Stimulated activated CD8-positive, alpha-beta memory T cell treated with anti-CD3 and anti-CD28 coated beads, Interleukin-15, amount 100 ng/mL, for 48 hours (primary cell): ENCODE measurements around the gene SYNGAP1.
"Not testable (repeated sequence)": the region's sequence is repeated elsewhere in the genome, so short reads cannot be mapped to it uniquely, and the experiment has no call there.

ENCODE experiments used
- DNase-seq, 2 donors: peaks; one replicate each; pipeline ENCODE4 v3.0.0-alpha.2; 2020; ENCODE audit warnings: low read depth in 2 of 2

SYNGAP1 gene

GRCh38 chr6:33419580-33420490, at the start of gene SYNGAP1:
Gene SYNGAP1, plus strand, starts transcription at chr6:33420065. Its CDS starts 200 bp downstream, at chr6:33420265.
- DNase-seq: no peak

DNA sequence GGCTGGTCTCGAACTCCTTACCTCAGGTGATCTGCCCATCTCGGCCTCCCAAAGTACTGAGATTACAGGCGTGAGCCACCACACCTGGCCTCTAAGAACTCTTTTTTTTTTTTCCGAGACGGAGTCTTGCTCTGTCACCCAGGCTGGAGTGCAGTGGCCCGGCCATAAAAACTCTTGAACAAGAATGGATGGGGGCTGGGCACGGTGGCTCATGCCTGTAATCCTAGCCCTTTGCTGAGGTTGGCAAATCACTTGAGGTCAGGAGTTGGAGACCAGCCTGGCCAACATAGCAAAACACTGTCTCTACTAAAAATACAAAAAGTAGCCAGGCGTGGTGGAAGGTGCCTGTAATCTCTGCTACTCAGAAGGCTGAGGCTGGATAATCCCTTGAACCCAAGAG, 48.0 kb upstream of the SYNGAP1 start:
- not testable (repeated sequence) for DNase-seq

- DNase-seq: no peak
These were observed 47.2 kb upstream of the SYNGAP1 start for GRCh38 chr6:33372526-33373123.

- DNase-seq: no peak
These were observed 45.6 kb upstream of the SYNGAP1 start for GRCh38 chr6:33373960-33374910.

DNA sequence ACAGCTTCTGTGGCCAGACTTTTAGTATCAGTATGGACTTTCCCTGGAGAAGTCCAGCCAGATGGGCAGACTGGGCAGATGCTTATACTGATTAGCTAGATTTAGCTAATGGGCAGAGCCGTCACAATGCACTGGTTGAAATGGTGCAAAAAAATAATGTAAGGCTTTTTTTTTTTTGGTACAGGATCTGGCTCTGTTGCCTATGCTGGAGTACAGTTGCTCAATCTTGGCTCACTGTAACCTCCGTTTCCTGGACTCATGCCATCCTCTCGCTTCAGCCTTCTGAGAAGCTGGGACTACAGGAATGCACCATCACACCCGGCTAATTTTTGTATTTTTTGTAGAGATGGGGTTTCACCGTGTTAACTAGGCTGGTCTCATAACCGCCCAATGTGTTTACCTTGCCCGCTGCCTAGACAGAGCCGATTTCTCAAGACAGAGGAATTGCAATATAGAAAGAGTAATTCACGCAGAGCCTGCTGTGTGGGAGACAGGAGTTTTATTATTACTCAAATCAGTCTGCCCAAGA, 44.7 kb upstream of the SYNGAP1 start:
- DNase-seq: no peak

DNA sequence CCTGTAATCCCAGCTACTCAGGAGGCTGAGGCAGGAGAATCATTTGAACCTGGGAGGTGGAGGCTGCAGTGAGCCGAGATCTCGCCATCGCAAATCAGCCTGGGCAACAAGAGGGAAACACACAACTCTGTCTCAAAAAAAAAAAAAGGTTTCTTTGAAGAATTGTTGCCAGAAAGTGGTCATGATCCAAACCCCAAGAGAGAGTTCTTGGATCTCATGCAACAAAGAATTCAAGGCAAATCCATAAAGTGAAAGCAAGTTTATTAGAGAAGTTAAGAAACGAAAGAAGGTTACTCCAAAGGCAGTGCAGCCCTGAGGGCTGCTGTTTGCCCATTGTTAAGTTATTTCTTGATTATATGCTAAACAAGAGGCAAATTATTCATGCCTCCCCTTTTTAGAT, 42.7 kb upstream of the SYNGAP1 start:
- DNase-seq: no peak

DNA sequence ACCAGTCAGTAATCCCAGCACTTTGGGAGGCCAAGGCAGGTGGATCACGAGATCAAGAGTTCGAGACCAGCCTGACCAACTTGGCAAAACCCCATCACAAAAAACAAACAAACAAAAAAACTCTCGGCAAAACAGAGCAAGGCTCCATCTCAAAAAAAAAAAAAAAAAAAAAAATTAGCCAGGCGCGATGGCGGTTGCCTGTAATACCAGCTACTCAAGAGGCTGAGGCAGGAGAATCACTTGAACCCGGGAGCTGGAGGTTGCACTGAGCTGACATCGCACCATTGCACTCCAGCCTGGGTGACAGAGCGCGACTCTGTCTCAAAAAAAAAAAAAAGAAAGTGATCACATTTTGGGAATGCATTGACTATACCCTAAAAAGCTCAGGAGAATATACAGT, 40.7 kb upstream of the SYNGAP1 start:
- DNase-seq: not testable (repeated sequence)

DNA sequence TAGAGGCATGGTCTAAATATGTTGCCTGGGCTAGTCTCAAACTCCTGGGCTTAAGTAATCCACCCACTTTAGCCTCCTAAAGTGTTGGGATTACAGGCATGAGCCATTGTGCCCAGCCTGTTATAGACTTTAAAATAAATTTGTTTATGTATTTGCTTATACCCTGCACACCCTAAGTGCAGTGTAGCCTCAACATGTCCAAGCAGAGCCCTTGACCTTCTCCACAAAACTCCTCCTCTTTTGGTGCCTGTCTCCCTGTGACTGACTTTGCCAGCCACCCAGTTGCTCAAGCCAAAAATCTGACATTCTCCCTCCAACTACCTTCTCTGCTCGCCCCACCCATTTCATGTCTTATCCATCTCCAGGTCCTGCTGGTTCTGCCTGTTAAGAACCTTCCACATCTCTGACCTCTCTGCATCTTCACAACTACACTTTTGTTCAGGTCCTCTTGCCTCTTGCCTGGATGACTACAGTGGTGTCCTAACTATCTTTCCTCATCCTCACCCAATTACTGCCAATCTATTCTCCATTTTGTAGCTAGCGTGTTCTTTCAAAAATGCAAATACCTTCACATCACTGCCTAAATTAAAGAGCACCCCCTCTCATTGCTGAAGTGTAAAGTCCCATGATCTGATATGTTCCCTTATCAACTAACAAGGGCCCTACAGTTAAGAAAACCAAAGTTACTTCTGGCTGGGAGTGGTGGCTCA, 39.4 kb upstream of the SYNGAP1 start:
- no peak for DNase-seq

DNA sequence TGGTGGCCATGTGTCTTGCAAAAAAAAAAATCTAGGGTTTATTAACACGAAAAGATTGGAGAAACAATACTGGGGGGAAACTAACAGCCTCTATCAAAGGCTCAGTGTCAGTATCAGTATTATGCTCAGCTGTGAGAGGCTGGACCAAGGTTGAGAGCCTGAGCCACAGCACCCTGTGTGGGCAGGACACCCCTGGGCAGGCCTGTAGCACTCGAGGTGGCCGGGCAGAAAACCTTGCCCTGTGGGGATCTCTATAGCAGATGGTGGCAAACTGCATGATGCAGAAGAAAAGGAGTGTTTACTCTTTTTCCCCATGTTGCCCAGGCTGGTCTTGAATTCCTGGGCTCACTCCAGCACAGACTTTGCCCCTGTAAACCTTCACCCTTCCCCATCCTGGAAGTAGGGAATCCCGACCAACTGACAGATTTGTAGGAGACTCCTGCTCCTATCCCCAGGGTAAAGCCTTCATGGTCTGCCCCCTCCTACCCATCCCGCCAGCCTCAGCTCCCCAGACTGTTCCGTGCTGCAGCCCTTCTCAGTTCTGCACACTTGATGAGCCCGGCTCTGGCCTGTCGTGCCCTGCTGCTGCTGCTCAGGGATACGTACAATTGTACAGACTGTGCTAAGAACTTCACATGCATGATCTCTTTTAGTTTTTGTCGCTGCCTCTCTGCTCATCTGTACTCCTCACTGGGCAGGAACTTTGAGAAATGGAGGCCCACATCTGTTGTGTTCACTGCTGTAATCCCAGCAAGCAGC, 36.3 kb upstream of the SYNGAP1 start:
- no peak for DNase-seq

- no peak for DNase-seq
These were observed 35.3 kb upstream of the SYNGAP1 start for GRCh38 chr6:33384581-33385020.

GRCh38 chr6:33390173-33390572, 29.7 kb upstream of the SYNGAP1 start:
- DNase-seq: no peak

- DNase-seq: no peak
These were observed 29.0 kb upstream of the SYNGAP1 start for GRCh38 chr6:33390767-33391277.

DNA sequence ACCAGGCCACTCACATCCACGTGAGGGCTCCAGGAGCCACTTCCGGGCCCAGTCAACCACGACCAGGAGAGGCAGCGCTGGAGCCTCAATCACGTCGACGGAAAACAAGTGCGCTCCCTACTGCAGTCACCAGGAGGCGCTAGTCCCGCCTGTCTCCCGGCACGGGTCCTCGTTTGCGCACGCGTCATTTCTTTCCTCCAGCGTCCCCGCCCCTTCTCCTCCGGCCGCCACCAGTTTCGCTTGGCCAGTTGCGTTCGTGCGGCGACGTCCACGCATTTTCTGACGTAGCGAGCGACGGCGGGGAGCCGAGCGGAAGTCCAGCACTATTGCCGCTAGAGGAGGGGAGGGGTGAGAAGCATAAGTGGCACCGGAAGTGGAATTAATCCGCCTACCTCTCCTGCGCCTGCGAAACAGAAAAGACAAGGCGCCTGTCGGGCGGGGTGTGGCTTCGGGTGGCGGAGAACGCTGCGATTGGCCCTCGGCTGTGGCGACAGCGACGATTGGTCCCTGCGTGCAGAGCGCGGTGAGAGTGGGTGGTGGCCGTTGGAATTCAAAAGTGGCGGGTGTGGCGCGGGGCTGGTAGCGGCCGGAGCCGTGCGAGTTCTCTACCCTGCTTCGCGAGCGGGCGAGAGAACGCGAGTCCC, 28.5 kb upstream of the SYNGAP1 start, which contains the start of gene KIFC1:
Gene KIFC1, plus strand, starts transcription at position 546 of the 644 bp plus-strand sequence. CDS start 163 bp downstream, outside the sequence.
- peak; percentile 98 to 99 for DNase-seq

DNA sequence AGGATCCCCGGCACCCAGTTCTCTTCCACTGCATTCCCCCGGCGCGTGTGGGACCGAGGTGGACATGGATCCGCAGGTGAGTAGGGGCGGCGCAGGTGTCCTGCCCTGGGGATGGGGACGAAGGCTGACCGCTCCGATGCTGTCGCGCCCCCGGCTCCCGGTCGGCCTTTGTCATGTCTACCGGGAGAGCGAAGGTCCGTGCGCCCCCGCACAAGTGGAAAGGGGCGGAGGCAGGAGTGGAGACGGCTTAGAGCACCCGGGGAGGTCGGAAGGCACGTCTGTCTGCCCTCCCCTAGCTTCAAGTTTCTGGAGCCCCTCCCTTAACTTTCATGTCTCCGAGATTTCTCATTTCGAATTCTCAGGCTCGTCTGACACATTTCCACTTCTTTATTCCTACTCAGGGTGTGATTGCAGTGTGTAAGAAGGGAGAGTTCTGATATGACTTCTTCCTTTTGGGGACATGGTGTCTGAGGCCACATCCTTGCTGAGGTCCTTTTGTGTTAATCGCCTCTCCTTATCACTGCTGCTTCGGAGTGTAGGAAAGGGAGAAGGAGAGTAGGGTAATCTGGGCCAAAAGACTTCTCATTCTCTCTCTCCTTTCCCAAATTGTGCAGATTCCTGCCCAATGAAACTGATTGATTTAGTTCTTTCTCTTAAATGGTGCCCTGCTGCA, 27.8 kb upstream of the SYNGAP1 start:
- DNase-seq: peak; percentile 29 to 57

DNA sequence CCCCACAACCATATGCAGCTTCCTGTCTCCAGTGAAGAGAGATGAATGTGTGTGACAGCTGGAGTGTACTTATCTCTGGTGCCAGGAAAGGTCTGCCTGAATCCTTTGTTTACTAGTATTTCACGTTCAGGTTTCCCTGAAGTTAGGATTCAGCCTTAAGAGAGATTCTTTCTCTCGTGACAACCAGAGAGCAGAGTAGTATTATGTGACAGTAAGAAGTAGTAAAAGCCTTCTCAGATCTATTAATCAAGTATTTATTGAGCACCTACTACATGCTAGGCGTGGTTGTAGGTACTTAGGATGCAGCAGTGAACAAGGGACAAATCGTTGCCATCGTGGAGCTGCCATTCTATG, 27.3 kb upstream of the SYNGAP1 start:
- no peak for DNase-seq

DNA sequence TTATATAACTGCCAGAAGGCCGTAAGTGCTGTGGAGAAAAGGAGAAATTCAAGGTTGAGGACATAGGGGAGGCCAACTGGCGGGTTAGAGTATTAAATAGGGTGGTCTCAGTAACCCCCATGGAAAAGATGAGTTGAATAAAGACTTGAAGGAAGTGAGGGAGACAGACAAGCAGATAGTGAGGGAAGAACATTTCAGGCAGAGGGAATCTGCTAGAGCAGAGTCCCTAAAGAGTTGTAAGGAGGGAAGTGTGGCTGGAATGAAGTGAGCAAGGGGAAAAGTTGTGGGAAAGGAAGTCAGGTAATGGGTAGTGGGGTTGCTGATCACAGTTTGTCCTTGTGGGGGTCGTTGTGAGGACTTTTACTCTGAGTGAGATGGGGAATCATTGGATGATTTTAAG, 26.9 kb upstream of the SYNGAP1 start:
- DNase-seq: no peak

GRCh38 chr6:33397541-33397940, 22.3 kb upstream of the SYNGAP1 start:
- DNase-seq: no peak

GRCh38 chr6:33398601-33399000, 21.3 kb upstream of the SYNGAP1 start:
- DNase-seq: not testable (repeated sequence)

DNA sequence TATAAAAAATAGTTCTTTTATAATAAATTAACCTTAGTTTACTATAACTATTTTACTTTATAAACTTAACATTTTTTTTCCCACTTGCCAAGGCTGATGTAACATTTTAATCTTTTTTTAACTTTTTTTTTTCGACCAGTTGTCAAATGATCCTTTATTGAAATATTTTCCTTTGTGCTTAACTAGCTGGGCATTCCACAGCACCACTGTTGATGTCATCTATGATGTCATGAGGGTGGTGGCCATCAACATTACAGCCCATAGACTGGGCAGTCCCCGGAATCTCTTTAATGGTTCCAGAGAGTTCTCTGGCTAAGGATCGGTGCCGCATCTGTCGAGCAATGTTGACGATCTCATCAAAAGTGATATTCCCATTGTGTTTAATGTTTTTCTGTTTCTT, 20.0 kb upstream of the SYNGAP1 start:
- not testable (repeated sequence) for DNase-seq
